SH-SY5Y (cell line): Measurements from ENCODE around the gene FLNA.

Source experiments
- GATA2 ChIP-seq: IDR thresholded peaks from 2 replicates; pipeline ENCODE4 v1.6.1; 2011; ENCODE audit warnings: mild to moderate bottlenecking, low read depth, low read length
- GATA3 ChIP-seq: IDR thresholded peaks from 2 replicates; pipeline ENCODE4 v1.6.1; 2011; ENCODE audit warnings: low read depth, mild to moderate bottlenecking, low read length, moderate library complexity

Gene FLNA

DNA sequence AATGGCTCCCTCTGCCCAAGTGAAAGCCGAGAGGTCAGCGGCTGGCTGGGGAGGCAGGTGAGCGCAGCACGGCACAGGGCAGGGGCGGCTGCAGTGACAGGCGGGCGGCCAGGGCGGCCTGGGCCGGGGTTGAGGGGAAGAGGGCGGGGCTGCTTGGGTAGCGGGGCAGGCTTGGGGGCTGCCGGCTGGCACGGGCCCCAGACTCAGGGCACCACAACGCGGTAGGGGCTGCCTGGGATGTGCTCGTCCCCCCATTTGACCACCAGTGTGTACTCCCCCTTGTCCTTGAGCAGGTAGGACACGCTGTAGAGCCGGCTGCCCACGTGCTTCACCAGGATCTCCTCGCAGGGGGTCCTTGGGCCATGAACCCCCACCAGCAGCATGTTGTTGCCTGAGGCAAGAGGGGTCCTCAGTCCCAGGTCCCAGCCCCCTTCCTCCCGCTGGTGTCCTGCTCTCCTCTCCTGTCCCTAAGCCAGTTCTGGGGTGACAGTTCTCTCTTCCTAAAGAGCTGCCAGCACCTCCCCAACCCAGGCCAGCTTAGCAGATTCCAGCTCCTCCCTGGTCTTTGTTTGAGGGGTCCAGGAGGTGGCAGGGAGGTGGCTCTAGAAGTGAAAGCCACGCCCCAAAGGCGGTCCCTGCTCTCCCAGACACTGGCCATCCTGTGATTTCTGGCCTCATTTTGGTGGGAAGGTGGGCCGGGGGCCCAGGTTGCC lies 25.6 kb downstream of the FLNA start:
- no peak for TF ChIP-seq GATA2
- no peak for TF ChIP-seq GATA3

DNA sequence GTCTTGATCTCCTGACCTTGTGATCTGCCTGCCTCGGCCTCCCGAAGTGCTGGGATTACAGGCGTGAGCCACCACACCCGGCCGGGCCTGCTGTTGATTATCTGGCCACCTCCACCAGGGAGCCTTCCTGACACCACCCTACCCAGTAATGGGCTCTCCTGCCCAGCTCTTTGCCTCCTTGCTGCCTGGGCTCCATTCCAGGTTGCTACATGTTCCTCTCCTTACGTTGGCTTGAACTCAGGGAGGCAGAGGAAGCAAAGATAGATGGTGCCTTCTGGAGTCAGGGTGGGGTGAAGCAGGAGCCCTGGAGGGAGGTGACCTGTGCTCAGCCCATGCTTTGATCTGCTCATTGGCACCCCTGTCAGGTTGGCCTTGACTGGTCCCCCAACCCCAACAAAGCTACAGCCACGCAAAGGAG lies 26.3 kb downstream of the FLNA start:
- no peak for TF ChIP-seq GATA2
- TF ChIP-seq GATA3: no peak

DNA sequence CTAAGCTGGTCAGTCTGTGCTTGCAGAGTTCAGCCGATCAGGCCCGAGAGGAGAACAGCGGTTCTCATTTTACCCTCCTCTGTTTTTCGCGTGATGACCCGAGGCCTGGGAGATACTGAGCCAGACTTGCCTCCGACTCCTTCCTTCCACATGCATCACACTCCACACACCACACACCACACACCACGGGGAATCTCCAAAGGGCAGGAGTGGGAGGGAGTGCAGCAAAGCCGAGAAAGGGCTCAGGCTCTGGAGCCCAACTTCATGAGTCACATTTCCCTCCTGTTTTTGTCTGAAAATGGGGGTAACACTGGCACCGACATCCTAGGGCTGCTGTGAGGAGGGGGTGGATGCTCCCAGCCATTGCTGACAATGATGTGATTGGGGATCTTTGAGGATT lies 39.9 kb downstream of the FLNA start:
- TF ChIP-seq GATA2: no peak
- TF ChIP-seq GATA3: no peak

DNA sequence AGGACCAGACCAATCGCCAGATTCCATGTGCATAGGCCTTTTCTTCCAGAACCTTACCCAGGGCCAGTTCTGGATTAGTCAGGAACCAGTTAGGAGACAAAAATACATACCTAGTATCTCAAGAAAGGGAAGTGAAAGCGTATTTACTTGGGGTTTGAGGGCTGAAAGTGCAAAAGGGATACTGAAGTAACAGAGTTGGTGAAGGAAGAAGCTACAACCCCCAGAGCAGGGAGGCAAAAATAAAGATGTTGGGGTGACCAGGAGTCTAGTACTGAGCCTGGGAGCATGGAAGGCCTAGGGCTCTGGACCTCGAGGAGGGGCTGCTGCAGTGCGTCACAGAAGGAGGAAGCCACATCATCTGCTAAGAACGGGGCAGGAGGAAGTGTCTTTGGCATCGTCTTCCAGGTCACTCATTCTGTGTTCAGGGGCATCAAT lies 40.6 kb downstream of the FLNA start:
- TF ChIP-seq GATA2 (no peak), GATA3 (no peak)

DNA sequence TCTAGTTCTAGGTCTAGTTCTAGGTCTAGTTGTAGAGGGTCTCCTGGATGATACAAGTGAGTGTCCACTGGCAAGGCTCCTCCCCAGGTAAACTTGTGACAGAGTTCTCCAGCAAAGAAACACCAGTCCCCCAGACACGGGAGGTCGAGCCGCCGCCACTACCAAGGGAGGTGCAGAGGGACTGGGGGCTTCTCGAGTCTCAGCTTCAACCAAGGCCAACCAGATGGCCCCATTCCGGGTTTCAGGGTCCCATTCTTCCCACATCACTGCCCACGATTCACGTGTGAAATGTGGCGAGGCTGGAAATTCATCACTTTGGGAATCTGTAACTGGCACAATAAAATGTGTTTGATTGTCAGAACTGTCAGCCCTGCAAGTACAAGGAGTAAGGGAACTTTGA lies 41.3 kb downstream of the FLNA start:
- TF ChIP-seq GATA3: no peak
- no peak for TF ChIP-seq GATA2

DNA sequence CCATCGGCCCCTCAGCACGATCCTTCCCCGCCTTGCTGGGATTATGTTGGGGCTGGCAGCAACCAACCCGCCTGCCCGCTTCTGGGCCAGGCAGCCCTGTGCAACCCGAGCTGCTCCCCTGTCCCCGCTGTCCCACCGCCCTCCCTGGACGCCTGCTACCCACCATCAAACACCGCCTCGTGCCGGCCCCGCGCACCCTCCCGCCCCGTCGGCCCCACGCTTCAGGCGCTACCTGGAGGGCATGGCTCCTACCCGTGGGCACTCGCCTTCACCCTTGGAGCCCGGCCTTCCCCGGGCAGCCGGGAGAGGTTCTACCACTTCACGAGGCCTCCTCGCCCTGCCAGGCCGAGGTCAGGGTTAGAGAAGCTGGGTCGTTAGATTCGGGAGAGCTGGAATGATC lies 41.9 kb downstream of the FLNA start:
- TF ChIP-seq GATA2 (no peak), GATA3 (no peak)

DNA sequence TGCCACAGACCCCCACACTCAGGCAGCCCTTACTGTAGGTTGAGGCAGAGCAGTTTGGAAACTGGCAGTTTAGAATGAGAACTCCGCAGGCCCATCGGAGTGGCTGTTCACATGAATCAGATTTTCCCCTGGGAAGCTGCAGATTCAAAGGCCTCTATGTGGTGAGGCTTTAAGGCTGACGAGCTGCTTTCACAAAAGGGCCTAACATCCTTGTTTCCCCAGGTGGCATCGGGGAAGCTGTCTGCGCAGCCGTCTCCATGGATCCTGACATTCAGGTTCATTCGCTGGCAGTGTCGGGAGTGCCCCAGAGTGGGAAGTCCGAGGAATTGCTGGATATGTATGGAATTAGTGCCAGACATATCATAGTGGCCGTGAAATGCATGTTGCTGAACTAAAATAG lies 45.1 kb downstream of the FLNA start:
- TF ChIP-seq GATA3 (no peak), GATA2 (no peak)

DNA sequence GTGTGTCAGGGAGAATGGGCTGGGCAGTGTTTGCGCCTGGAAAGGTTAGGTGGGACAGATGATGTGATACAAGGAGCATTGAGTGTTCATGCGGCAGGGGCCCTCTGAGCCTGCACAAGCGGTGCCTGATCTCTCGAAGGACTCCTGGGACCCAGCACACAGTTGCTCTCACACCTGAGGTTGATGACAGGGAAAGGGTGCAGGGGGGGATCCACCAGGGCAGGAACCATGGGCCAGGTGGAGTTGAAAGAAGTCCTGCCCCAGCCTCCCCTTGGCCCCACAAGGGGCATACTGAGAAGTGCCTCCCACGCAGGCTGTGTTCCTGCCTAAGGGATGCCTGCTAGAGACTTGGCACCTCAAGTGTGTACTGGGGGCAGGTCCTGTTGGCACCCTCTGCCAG lies 45.8 kb downstream of the FLNA start:
- TF ChIP-seq GATA3 (no peak), GATA2 (no peak)

DNA sequence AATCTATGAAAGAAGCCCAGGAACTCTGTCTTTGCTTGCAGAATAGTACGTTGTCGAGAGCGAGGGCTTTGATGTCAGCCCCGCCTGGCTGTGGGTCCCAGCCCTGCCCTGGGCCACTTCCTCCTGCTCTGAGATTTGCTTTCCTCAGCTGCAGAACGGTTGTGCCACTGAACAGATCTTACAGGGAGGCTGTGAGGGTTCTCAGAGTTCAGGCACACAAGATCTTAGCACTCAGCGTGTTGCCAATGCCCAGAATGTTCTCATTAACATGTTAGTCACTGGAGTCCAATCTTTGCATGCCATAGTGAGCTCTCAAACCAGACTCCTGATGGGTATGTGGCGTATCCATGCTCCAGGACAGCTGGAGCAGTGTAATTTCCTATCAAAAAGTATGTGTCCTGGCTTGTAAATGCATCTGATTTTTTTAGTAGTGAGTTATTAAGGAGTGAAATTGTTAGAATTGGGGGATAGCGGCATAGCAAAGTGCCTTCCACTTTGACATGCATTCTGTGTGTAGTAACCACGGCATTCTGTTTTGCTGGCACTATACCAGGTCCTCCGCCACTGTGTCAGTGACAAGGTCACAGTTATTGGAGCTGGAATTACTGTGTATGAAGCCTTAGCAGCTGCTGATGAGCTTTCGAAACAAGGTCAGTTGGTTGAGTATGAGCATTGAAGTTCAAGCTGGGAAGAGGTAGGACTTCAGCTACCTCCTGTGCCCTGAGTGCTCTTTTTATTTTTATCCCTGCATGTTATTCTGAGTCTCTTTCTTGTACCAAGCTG lies 47.2 kb downstream of the FLNA start:
- TF ChIP-seq GATA2 (no peak), GATA3 (no peak)

DNA sequence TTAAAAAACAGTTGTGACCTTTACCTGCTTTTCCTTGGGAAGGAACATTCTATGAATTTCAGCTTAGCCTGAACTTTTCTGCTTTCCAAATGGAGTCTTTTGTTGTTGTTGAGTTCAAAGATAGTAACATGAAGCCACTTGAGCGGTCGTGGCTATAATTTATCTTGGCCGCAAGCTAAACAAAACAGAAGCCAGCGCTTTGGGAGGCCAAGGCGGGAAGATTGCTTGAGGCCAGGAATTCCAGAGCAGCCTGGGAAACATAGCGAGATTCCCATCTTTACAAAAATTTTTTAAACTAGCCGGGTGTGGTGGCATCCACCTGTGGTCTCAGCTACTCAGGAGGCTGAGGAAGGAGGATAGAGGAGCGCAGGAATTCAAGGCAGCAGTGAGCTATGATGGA lies 48.9 kb downstream of the FLNA start:
- TF ChIP-seq GATA3 (no peak), GATA2 (no peak)

DNA sequence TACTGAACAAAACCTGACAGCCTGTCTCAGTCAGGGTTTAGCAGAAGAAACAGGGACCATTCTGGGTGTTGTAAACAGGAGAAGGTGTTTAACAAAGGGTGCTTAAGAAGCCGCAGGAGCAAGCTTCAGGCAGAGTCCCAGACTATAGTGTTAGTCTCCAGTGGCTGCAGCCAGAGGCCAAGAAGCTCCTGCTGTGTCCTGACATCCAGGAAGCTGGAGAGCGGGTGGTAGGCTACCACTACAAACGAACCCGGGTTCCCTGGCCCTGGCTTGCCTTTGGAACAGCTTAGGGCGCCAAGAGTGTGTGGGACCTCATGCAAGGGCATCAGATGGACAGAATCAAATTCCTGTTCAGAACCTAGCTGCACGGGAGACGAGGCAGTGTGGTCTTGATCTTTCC lies 50.9 kb downstream of the FLNA start:
- TF ChIP-seq GATA3: no peak

DNA sequence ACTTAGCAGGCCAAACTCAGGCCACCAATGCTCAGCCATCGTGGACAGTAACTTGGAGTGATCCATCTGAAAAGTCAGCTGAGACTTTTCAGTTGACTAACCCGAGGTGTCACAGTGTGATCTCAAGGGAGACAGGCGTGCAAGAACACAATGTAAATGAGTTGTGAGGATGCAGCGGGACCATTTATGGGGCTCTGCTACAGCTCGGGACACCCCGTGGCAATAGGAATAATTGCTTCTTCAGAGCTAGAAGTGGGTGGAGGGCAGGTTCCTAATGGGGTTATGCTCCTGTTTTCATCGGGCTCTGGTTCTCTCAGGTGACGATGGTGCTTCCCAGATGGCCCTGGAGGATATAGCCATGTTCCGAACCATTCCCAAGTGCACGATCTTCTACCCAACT lies 51.5 kb downstream of the FLNA start:
- TF ChIP-seq GATA3 (no peak), GATA2 (no peak)

DNA sequence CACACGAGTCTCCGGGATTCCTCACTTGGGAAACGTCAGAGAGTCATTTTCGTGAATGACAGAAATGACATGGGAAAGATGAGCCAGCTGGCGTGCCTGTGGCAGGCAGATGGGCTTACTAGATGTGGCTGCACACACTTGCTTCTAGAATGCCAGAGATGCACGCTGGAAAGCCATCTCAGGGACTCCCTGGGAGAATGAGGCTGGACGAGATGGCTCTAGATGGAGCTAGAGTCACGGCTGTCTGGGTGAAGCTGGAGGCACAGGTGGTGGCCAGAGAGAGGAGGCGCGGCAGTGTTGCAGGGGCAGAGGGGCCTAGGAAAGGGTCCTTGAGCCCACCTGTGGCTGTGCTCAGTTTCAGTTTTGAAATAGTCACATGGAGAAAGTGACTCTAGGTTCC lies 52.8 kb downstream of the FLNA start:
- TF ChIP-seq GATA3: no peak
- no peak for TF ChIP-seq GATA2

DNA sequence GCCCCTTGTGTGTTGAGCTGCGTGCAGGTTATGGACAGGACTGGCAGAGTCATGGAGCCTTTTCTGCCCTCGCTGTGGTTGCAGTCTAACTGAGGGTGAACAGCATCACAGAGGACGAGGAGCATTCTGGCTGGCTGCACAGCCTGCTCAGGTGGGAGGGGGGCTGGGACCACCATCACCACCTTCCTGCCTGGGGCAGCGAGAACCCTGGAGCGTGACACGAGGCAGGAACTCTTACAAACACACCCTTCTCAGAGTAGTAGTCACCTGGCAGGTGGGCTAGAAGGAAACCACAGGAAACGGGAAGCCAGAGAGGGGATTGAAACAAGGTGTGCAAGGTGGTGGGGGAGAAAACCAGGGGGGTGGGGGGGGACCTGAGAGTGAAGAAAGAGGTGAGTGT lies 53.3 kb downstream of the FLNA start:
- TF ChIP-seq GATA2: no peak
- no peak for TF ChIP-seq GATA3

DNA sequence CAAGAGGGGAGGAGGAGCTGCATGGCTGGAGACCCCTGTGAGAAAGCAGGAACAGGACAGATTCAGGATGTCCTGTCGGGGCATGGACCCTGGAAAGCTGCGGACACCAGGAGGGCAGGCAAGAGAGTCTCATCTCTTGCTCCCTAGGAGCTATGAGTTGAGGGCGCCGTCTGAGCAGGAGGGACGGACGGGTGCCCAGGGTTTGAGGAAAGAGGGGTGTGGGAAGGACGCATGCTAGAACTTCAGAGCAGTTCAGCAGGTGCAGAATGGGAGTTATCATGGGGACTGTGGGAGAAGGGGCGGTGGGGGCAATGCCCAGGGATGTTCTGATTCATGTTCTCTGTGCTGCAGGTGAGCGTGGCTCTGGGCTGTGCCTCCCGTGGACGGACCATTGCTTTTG lies 54.0 kb downstream of the FLNA start:
- TF ChIP-seq GATA2: no peak
- TF ChIP-seq GATA3: no peak

DNA sequence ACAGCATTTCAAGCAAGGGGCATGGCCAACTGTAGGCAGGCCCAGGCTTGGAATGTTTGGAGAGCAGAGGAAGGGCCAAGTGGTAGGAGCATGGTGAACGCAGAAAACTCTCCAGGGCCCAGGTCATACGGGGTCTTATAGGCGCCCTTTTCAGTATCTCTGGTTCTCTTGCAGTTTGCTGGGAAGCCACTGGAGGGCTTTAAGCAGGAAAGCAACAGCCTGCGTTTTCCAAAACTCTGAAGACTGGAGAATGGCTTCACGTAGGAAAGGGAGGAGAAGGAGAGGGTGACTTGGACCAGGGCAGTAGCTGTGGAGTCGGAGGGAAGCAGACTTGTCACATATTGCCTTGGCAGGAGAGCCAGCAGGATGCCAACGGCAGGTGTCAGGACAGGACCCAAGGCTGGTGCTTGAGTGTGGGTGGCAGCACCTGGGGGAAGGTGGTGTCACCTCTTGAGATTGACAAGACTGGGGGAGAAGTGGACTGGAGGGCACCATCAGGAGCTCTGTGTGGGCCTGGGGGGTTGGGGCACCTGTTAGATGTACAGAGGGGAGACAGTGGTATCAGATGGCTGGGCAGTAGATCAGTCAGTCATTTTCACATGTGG lies 56.9 kb downstream of the FLNA start:
- TF ChIP-seq GATA3 (no peak), GATA2 (no peak)

DNA sequence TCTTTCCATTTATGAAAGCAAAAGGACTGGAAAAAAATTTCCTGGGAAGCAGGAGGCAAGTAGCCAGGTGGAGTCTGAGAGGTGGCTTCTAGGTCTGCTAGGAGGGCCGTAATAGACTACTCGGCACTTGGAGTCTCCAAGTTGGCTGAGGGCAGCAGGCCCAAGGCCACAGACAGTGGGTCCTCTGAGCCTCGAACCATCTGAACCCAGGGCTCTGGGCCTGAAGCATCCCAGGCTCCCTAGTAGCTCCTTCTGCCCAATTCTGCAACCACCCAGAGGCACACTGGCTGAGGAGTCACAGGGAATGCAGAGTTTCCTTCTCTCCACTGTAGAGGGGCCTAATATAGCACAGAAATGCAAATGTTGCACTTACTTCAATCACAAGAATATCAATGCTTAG lies 59.0 kb downstream of the FLNA start:
- TF ChIP-seq GATA2 (no peak), GATA3 (no peak)
